Measurements from ENCODE around the gene KSR1. TPM values are rescaled to one million over a fixed set of nuclear protein-coding genes. Genes with fewer than 3 reads are reported as not detected.

The KSR1 gene
- polyA plus RNA-seq, 1 of the 3 experiments (the other 2 are of a cell fraction): 7.5 TPM

DNA sequence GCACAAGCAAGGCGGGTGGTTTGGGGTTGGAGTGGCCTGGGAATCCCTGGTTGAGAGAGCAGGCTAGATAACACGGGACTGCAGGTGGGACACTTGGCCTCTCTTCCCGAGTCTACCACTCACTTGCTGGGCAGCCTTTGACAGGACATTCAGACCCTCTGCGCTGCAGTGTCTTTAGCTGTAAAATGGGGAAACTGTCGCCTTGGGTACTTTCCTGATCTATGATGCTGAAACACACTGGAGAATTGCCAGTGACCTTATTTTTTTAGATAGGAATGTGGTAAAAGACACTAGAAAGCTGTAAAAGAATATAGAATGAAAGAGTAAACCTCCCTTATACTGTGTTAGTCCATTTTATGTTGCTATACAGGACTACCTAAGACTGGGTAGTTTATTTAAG is 30.5 kb downstream of the KSR1 start:
- Histone ChIP-seq H3K9me2 (no peaks in the 10 kb centered on the region), H2AFZ (ENCODE audit: low read depth) (no peak overlapping the region), H3K4me2 (no peak overlapping the region), H3F3A (replicated peaks; ENCODE audit: insufficient read depth) (no peaks in the 10 kb centered on the region), H3K4me3 (ENCODE audit: low read depth in 2 of 2, low read length in 1 of 2) (no peak overlapping the region), H3K4me1 (ENCODE audit: control insufficient read depth in 1 of 2, insufficient read depth in 2 of 2, low read depth in 1 of 2, low read length in 1 of 2) (no peaks in the 10 kb centered on the region; a peak in 2 of 4 replicates), H3K79me2 (ENCODE audit: insufficient read depth) (0 out of 2 replicates have a peak, but pooled peaks cover 5% of the 10 kb centered on the region), H3K27ac (ENCODE audit: low read depth in 2 of 2, low read length in 1 of 2) (no peak overlapping the region), H3K27me3 (ENCODE audit: insufficient read depth) (no peaks in the 10 kb centered on the region), H3K9me3 (no peaks in the 10 kb centered on the region), H3K9ac (no peak overlapping the region), H3K36me3 (replicated peaks in 1 of 2; ENCODE audit: control insufficient read depth in 1 of 2, insufficient read depth in 2 of 2, low read length in 1 of 2) (no peaks in the 10 kb centered on the region), H4K20me1 (ENCODE audit: insufficient read depth) (no peaks in the 10 kb centered on the region)
- ChIA-PET CTCF (interaction anchor here (0.8 kb wide), 1 partner anchor 31 kb away, joined by 3 read pairs; the partner anchor contains the start of gene KSR1), POLR2A (no interaction called here)
- no peak for TF ChIP-seq FOXM1 (IDR thresholded peaks at IDR 0.05; ENCODE audit: low read depth)
- TF ChIP-seq, protein P1, sequence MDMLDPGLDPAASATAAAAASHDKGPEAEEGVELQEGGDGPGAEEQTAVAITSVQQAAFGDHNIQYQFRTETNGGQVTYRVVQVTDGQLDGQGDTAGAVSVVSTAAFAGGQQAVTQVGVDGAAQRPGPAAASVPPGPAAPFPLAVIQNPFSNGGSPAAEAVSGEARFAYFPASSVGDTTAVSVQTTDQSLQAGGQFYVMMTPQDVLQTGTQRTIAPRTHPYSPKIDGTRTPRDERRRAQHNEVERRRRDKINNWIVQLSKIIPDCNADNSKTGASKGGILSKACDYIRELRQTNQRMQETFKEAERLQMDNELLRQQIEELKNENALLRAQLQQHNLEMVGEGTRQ (IDR thresholded peaks at IDR 0.05; ENCODE audit: borderline replicate concordance, low read depth, low read length): no peak
- no peak for TF ChIP-seq TEAD4 (IDR thresholded peaks at IDR 0.05; ENCODE audit: borderline replicate concordance, insufficient read depth)
- no peak for TF ChIP-seq YY1 (IDR thresholded peaks at IDR 0.05; ENCODE audit: low read depth)
- no peak for TF ChIP-seq CHD2 (IDR thresholded peaks at IDR 0.05; ENCODE audit: low read length, partially characterized antibody)
- TF ChIP-seq RAD21 (IDR thresholded peaks at IDR 0.05; ENCODE audit: low read length): no peak
- TF ChIP-seq EP300 (IDR thresholded peaks at IDR 0.05; ENCODE audit: borderline replicate concordance in 1 of 2, low read depth in 1 of 2, low read length in 1 of 2): no peak
- TF ChIP-seq, protein P2, sequence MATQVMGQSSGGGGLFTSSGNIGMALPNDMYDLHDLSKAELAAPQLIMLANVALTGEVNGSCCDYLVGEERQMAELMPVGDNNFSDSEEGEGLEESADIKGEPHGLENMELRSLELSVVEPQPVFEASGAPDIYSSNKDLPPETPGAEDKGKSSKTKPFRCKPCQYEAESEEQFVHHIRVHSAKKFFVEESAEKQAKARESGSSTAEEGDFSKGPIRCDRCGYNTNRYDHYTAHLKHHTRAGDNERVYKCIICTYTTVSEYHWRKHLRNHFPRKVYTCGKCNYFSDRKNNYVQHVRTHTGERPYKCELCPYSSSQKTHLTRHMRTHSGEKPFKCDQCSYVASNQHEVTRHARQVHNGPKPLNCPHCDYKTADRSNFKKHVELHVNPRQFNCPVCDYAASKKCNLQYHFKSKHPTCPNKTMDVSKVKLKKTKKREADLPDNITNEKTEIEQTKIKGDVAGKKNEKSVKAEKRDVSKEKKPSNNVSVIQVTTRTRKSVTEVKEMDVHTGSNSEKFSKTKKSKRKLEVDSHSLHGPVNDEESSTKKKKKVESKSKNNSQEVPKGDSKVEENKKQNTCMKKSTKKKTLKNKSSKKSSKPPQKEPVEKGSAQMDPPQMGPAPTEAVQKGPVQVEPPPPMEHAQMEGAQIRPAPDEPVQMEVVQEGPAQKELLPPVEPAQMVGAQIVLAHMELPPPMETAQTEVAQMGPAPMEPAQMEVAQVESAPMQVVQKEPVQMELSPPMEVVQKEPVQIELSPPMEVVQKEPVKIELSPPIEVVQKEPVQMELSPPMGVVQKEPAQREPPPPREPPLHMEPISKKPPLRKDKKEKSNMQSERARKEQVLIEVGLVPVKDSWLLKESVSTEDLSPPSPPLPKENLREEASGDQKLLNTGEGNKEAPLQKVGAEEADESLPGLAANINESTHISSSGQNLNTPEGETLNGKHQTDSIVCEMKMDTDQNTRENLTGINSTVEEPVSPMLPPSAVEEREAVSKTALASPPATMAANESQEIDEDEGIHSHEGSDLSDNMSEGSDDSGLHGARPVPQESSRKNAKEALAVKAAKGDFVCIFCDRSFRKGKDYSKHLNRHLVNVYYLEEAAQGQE (IDR thresholded peaks at IDR 0.05; ENCODE audit: low read depth, low read length): no peak
- TF ChIP-seq RXRA (IDR thresholded peaks at IDR 0.05; ENCODE audit: borderline replicate concordance, low read depth): no peak
- no peak for TF ChIP-seq FOSL2 (IDR thresholded peaks at IDR 0.05; ENCODE audit: borderline replicate concordance, low read depth)
- TF ChIP-seq PBX3 (IDR thresholded peaks at IDR 0.05): no peak
- no peak for TF ChIP-seq MXI1 (IDR thresholded peaks at IDR 0.05; ENCODE audit: low read depth, low read length)
- TF ChIP-seq ELF1 (IDR thresholded peaks at IDR 0.05): no peak
- no peak for TF ChIP-seq EZH2phosphoT487 (IDR thresholded peaks at IDR 0.05; ENCODE audit: borderline replicate concordance, low read depth)
- no peak for TF ChIP-seq JUND (IDR thresholded peaks at IDR 0.05)
- TF ChIP-seq SMC3 (IDR thresholded peaks at IDR 0.05; ENCODE audit: low read depth, low read length): no peak
- TF ChIP-seq MAX (IDR thresholded peaks at IDR 0.05; ENCODE audit: low read depth): no peak
- no peak for TF ChIP-seq TAF1 (IDR thresholded peaks at IDR 0.05; ENCODE audit: borderline replicate concordance, low read depth, low read length)
- TF ChIP-seq NFIC (IDR thresholded peaks at IDR 0.05; ENCODE audit: borderline replicate concordance): no peak
- 90% methylated on average over 5 of the region's 5 CpGs for WGBS (ENCODE audit: low lambda C conversion rate)
- no peak for DNase-seq
